ENCODE results near the gene NAA50. TPM values are rescaled to one million over a fixed set of nuclear protein-coding genes. Genes with fewer than 3 reads are reported as not detected.

The NAA50 gene
- total RNA-seq, 3 donors from 2014 or later = 74.4 to 99.1 (median 95.9) TPM

DNA sequence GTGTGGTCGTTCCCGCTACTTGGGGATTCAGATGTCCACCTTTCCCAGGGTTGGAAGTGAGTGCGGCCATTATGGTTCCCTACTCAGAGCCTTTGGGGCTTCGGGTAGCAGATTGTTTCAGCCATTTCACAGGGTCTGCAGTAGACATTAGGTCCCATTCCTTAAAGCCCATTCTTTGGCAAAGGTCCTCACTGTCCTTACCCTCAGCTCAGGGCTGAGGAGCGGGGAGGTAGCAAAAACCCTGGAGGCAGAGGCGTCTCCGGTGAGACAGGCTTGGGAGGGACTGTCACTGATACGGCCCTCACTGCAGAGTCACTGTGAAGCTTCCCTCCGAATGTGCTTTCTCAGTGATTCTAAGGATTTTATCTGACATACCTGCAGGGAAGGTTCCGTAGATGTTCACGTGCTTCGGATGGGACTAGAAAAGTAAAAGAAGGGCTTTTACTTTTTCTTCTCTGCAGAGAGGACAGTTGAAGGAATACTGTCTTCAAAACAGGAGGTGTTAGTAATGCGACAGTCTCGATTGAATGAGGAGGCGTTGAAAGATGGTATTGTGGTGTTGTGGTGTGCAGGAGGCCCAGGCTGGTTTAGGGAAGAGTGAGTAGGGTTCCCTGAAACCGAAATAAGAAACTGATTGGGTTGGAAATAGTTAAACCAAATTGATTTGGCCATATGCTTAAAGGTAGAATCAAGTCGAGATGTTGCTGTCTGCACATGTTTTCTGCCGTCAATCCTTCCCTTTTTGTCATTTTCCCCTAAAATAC lies 1.4 kb upstream of the NAA50 start:
- TF ChIP-seq, protein P1, sequence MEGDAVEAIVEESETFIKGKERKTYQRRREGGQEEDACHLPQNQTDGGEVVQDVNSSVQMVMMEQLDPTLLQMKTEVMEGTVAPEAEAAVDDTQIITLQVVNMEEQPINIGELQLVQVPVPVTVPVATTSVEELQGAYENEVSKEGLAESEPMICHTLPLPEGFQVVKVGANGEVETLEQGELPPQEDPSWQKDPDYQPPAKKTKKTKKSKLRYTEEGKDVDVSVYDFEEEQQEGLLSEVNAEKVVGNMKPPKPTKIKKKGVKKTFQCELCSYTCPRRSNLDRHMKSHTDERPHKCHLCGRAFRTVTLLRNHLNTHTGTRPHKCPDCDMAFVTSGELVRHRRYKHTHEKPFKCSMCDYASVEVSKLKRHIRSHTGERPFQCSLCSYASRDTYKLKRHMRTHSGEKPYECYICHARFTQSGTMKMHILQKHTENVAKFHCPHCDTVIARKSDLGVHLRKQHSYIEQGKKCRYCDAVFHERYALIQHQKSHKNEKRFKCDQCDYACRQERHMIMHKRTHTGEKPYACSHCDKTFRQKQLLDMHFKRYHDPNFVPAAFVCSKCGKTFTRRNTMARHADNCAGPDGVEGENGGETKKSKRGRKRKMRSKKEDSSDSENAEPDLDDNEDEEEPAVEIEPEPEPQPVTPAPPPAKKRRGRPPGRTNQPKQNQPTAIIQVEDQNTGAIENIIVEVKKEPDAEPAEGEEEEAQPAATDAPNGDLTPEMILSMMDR (IDR thresholded peaks at IDR 0.05) = no peak
- intact Hi-C loops (cut with DNase I, micrococcal nuclease) = no loop called here
- H3K4me3 ChIP-seq = peak overlapping the region; percentile 85
- DNase-seq (peak in 1 of 3 donors; percentile 50), ATAC-seq (peak; percentile 1)
- H3K9me3 ChIP-seq = no peaks in the 10 kb centered on the region
- no peaks in the 10 kb centered on the region for H3K36me3 ChIP-seq (ENCODE audit: low read depth)
- H3K4me1 ChIP-seq (ENCODE audit: low read depth) = peaks cover 18% of the 10 kb centered on the region

DNA sequence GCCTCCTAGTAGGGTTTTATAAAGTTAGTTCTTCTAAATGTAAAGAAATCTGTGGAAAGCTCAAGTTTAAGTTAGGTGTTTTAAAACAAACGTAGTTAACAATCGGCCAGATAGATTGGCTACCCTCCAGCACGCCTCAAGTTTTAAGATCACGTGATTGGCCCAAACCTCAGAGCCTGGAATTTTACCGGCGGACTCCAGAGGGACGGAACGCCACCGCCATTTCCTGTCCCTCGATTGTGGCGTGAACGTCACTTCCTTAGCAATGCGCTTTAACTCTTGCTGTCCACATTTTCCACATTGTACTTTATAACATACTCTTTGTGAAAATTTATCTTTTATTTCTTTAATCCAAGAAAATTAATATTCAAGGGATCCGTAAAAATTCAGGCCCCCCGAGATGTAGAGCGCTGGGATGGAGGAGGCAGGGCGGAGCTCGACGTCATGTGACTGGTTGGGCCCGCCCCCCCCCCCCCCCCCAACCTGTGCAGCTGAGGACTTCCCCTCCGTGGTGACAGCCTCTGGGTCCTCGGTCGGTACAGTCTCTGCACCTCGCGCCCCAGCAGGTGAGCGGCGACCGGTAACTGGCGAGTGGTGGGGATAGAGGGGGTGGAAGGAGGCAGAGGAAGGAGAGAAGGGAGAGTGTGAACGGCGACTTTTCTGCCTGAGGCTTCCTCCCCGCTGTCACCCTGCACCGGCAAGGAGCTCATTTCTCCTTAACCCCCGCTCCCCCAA lies 666 bp upstream of the NAA50 start, which contains the start of gene ATP6V1A:
Gene ATP6V1A, plus strand, starts transcription at position 488 of the 735 bp plus-strand sequence. CDS start 31,719 bp downstream, outside the sequence.
- peak within 1 kb of the TSS; percentile 85 for H3K4me3 ChIP-seq
- TF ChIP-seq, protein P1 (IDR thresholded peaks at IDR 0.05) = no peak
- DNase-seq = peak; percentile 85 to 93 (median 90)
- H3K9me3 ChIP-seq = no peaks in the 10 kb centered on the region
- no peaks in the 10 kb centered on the region for H3K36me3 ChIP-seq (ENCODE audit: low read depth)
- peak; percentile 70 for ATAC-seq
- intact Hi-C loops (cut with DNase I, micrococcal nuclease) = no loop called here
- peaks cover 18% of the 10 kb centered on the region for H3K4me1 ChIP-seq (ENCODE audit: low read depth)

DNA sequence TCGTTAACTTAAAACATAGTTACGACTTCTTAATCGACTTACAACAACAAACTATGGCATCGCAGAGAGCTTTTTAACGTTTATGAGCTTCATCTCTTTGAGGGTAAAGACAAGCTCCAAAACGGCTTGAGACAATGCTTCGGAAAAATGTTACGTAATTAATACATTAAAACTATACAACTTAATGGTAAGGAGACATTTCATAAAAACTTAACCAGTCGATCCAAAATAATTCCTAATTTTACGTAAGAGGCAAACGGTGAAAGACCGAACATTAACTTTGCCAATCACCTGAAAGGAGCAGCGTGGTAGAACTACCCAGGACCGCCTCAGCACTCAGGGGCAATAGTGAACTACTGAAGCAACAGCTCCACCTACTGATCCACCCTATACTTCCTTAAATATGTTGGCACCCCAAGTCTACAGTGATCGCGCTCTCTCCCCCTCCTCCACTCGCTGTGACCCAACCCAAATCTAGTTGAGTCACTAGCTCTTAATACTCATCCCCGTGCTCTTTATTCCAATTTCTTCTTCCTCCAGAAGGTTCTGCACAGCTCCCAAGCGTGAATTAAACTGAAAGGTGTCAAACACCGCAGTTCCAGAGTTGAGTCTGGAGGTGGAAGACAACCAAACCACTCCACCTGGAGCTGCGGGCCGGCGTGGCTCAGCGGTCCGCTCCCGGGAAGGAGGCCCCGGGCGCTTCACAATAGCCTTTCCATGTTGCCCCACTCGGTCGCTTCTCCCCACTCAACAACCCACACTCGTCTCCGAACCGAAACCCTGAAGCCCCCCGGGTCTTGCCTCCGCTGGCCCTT lies 901 bp downstream of the NAA50 start:
- Histone ChIP-seq H3K4me1 (ENCODE audit: low read depth) (peaks cover 18% of the 10 kb centered on the region), H3K4me3 (peak overlapping the region; percentile 85), H3K9me3 (no peaks in the 10 kb centered on the region), H3K36me3 (ENCODE audit: low read depth) (no peaks in the 10 kb centered on the region)
- DNase-seq = peak; percentile 66 to 91 (median 79)
- ATAC-seq = peak; percentile 74
- TF ChIP-seq, protein P1 (IDR thresholded peaks at IDR 0.05) = peak; percentile 31
- intact Hi-C loops (cut with DNase I, micrococcal nuclease) = no loop called here

DNA sequence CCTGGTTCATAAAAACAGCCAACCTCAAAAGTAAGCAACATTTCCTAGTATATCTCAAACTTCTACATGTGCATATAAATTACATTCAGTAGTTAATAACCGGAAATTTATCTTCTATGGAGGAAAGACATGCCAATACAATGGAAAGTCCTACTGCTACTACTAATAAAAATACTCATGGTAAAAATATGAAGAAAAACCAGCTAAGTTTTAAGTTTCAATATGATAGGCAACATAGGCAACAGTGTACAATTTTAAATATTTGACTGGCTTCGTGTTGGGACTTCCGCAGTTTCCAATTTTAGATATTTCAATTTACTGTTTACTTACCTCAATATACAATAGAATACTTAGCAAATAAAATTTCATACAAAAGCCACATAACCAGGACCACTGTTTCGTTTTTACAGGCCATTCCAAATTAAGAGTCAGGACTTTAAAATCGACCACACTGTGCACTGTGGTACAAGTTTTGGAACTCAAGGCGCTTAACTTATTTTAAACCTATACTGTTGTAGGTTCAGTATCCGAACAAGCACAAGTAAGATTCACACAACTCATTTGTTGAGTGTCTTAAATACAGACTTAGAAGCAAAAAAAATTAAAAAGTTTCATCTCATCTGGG lies 2.9 kb downstream of the NAA50 start:
- ATAC-seq (no peak), DNase-seq (no peak)
- Histone ChIP-seq H3K4me3 (no peak overlapping the region), H3K9me3 (no peaks in the 10 kb centered on the region), H3K4me1 (ENCODE audit: low read depth) (peaks cover 14% of the 10 kb centered on the region), H3K36me3 (ENCODE audit: low read depth) (no peaks in the 10 kb centered on the region)
- TF ChIP-seq, protein P1 (IDR thresholded peaks at IDR 0.05) = no peak
- intact Hi-C loops (cut with DNase I, micrococcal nuclease) = no loop called here

DNA sequence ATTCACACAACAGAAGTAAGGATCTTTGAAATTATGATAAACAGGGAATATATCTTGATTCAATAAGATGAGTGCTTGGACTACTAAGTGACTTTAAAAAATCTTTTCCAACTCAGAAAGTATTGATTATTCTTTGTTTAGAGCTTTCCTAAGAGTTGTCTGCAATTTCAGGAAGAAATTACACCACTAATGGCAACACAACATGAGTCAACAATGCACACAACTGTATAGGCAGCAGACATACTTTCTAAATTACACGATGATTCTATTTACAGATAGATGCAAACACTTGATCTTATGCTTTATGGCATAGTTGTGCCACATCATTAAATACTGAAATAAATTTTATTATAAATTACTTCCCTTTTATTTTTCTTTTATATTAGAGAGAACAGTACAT lies 4.4 kb downstream of the NAA50 start:
- H3K36me3 ChIP-seq (ENCODE audit: low read depth) = no peaks in the 10 kb centered on the region
- intact Hi-C loops (cut with DNase I, micrococcal nuclease) = no loop called here
- TF ChIP-seq, protein P1 (IDR thresholded peaks at IDR 0.05) = no peak
- no peak overlapping the region for H3K4me3 ChIP-seq
- DNase-seq = no peak
- H3K9me3 ChIP-seq = no peaks in the 10 kb centered on the region
- peaks cover 11% of the 10 kb centered on the region for H3K4me1 ChIP-seq (ENCODE audit: low read depth)
- no peak for ATAC-seq

All from mucosa of descending colon (tissue), 3 donors.